ENCODE data around the gene ANLN.

- TF ChIP-seq CTCF (IDR thresholded peaks at IDR 0.05; ENCODE audit: borderline replicate concordance, extremely low read depth, low read length, poor library complexity, severe bottlenecking) (no peak), EZH2 (IDR thresholded peaks at IDR 0.05; ENCODE audit: borderline replicate concordance, low read depth, low read length, severe bottlenecking) (no peak)
These were observed 64.1 kb downstream of the ANLN start for GRCh38 chr7:36453769-36454168.

All from DND-41 (cell line).